ENCODE data around the gene NPPB.

The NPPB gene

GRCh38 chr1:11833900-11834299 is 24.8 kb downstream of the NPPB start:
- no peak for DNase-seq (ENCODE audit: low read depth in 2 of 2)

GRCh38 chr1:11833497-11833896 is 25.2 kb downstream of the NPPB start:
- DNase-seq (ENCODE audit: low read depth in 2 of 2): no peak

DNA sequence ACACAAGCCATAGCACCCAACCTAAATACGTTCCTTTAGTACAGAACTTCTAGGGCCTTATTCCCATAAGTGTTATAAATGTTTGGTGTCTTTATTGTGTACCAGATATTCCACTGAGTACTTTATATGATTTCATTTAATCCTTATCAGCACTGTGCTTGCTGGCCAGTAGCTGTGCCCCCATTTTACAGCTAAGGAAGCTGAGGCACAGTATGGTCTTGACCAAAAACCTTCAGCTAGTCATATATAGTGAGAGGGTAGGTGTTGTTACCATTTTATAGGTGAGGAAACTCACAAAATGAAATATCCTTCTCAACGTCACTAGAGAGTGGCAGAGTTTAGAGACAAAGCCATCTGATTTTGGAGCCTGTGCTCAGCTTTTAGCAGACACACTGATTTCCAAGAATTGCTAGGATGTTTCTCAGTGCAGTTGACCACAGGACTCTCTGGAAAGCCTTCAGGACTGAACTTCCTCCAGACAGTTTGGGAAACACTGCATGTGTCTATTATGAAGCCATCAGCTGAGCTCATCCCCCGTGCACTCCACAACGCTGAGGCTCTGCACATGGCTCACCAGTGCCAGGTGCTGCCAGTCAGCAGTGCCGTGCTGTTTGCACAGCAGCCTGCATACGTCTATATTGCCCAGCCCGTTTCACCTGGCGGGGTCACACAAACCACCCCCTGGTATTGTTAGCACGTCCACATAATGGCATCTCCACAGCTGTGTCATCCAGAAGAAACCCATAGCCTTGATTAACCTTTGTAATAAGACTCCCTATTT is 26.6 kb downstream of the NPPB start:
- DNase-seq (ENCODE audit: low read depth in 2 of 2): no peak

DNA sequence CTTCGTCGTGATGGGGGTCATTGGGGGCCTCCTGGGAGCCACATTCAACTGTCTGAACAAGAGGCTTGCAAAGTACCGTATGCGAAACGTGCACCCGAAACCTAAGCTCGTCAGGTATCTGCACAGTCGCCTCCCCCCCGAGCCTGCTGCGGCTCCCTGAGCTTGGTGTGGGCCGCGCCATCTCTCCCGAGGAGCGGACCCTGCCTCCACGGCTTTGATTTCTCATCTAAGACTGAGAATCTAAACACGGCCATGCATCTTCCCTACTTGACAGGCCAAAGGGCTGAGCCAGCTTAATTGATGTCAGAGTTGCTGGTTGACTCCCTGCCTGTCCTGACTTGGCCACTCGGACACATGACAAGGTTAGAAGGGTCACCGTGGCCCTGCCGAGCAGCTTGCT is 30.2 kb downstream of the NPPB start:
- no peak for DNase-seq (ENCODE audit: low read depth in 2 of 2)

- DNase-seq (ENCODE audit: low read depth in 2 of 2): no peak
Measured at GRCh38 chr1:11826946-11827345, 31.8 kb downstream of the NPPB start.

DNA sequence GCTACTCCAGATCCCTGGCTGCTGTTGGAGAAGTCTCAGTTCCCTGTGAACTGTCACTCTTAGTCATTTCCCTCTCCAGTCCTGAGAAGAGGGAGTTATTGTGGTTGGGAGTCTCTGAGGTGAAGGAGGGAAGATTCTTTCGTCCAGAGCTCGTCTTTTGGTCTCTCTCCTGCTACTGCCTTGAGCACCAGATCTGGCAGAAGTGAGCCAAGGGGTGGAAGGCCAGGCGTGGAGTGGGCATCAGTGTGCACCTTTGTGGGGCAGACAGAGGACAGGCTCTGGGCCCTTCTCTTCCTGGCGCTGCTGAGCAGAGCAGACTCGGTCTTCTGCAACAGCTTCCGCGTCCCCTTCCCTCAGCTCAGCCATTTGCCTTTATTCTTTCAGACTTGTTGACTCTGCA is 33.6 kb downstream of the NPPB start:
- DNase-seq (ENCODE audit: low read depth in 2 of 2): no peak

GRCh38 chr1:11823366-11824137 is 35.2 kb downstream of the NPPB start:
- DNase-seq (ENCODE audit: low read depth in 2 of 2): no peak

DNA sequence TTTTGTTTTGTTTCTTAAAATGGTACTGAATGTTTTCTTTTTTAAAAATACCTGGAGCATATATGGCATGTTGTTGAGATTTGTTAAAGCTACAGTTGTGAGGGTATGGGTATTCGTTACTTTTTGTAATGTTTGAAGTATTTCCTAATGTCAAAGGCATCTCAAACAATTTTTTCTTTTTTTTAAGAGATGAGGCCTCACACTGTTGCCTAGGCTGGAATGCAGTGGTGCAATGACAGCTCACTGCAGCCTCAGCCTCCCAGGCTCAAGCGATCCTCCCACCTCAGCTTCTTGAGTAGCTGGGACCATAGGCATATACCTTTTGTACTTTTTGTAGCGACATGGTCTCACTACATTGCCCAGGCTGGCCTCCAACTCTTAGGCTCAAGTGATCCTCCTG is 36.7 kb downstream of the NPPB start:
- no peak for DNase-seq (ENCODE audit: low read depth in 2 of 2)

DNA sequence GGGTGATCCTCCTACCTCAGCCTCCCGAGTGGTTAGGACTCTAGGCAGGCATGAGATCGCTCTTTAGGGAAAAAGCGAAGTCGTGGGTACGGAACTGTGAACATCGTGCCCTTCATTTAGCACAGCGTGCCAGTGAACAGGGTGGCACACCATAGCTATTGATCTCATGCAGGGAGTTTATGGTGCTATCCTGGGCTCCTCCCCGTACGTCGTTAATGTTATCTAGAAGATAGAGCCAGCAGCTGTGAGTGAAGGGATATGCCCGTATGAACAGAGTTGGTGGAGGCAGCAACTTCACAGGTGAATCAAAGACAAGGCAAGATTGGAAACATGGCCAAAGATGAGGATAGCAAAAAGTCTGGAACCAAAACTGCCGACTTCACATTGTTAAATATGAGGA is 41.6 kb downstream of the NPPB start:
- no peak for DNase-seq (ENCODE audit: low read depth in 2 of 2)

DNA sequence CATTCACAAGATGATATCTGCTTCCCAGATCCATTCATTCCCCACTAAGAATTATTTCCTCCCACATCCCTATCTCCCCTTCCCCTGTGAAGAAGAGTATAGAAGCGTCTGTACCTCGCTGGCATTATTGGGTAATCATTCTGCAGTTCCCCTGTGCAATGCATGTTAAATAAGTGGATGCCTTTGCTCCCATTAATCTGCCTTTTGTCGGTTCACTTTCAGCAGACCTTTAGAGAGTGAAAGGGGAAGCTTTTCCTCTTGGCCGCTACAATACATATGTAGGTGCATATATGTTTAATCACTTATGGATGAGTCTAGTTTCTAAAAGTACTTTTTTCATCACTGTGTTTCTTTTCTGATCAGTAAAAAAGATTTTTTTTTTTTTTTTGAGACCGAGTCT is 45.7 kb downstream of the NPPB start:
- no peak for DNase-seq (ENCODE audit: low read depth in 2 of 2)
